Measurements from ENCODE around the gene CTNNA3.

- TF ChIP-seq POLR2AphosphoS5 (IDR thresholded peaks at IDR 0.05; ENCODE audit: insufficient read depth, low read depth, low read length) (no peak), POLR2A (IDR thresholded peaks at IDR 0.05; ENCODE audit: low read depth, low read length) (no peak), CTCF (IDR thresholded peaks at IDR 0.05; ENCODE audit: extremely low read depth in 1 of 2, insufficient read depth in 1 of 2, low read depth in 1 of 2, low read length in 2 of 2) (no peak), EZH2 (IDR thresholded peaks at IDR 0.05; ENCODE audit: borderline replicate concordance, low read depth, low read length, severe bottlenecking) (no peak), JUN (IDR thresholded peaks at IDR 0.05; ENCODE audit: borderline replicate concordance, insufficient read depth, insufficient read length, low read depth) (no peak)
Observed at GRCh38 chr10:66888237-66888636, 807.8 kb downstream of the CTNNA3 start.
